GM12864 (cell line): ENCODE data around the gene RNF26.
A peak's percentile ranks its signal among the peaks of the same experiment; 100 is the strongest.

Experiments used
- DNase-seq: peaks from one replicate; pipeline ENCODE4 v3.0.0-alpha.2; 2011; ENCODE audit warnings: low read depth
- H3K4me3 ChIP-seq: 2 replicates; pipeline ENCODE4 v1.5.1; 2011; ENCODE audit warnings: mild to moderate bottlenecking, low read depth, low read length, control low read depth
- CTCF ChIP-seq: IDR thresholded peaks from 2 replicates; pipeline ENCODE4 v1.5.1; 2011; ENCODE audit warnings: low read depth, mild to moderate bottlenecking, moderate library complexity, low read length, control low read depth, inconsistent platforms; ENCODE audit errors: missing control alignments

RNF26 gene

GRCh38 chr11:119351232-119351631, 16.9 kb downstream of the RNF26 start:
- TF ChIP-seq CTCF: no peak
- DNase-seq: no peak

GRCh38 chr11:119352857-119353260, 18.5 kb downstream of the RNF26 start:
- no peak for TF ChIP-seq CTCF
- H3K4me3 ChIP-seq: no peak overlapping the region
- no peak for DNase-seq

More at GRCh38 chr11:119351232-119351631, 16.9 kb downstream of the RNF26 start:
- H3K4me3 ChIP-seq: no peak overlapping the region

GRCh38 chr11:119355091-119355843, 20.9 kb downstream of the RNF26 start:
- no peak for TF ChIP-seq CTCF
- no peak for DNase-seq
- H3K4me3 ChIP-seq: no peak overlapping the region

GRCh38 chr11:119356349-119357031, 22.2 kb downstream of the RNF26 start:
- no peak for DNase-seq
- peak overlapping the region; percentile 34 for H3K4me3 ChIP-seq
- peak; percentile 90 for TF ChIP-seq CTCF

- no peak for TF ChIP-seq CTCF
- no peak for DNase-seq
- no peak overlapping the region for H3K4me3 ChIP-seq
Measured at GRCh38 chr11:119357074-119357473, 22.7 kb downstream of the RNF26 start.

GRCh38 chr11:119359365-119360214, 25.3 kb downstream of the RNF26 start:
- DNase-seq: no peak
- no peak for TF ChIP-seq CTCF
- H3K4me3 ChIP-seq: no peak overlapping the region
